Left renal cortex interstitium (tissue), 4 donors: ENCODE measurements around the gene TMEM117. TPM values are rescaled to one million over a fixed set of nuclear protein-coding genes. Genes with fewer than 3 reads are reported as not detected.

ENCODE experiments used
- DNase-seq, 4 donors: peaks; one replicate each; pipeline ENCODE4 v3.0.0-alpha.2; 2013; ENCODE audit warnings: low read depth in 4 of 4, low spot score in 2 of 4, missing footprints in 1 of 4
- polyA plus RNA-seq, 4 donors: library from polyadenylated mRNA; unstranded; fragments of 120-200 nt; gene quantifications; one replicate each; pipeline ENCODE4 v1.2.1, GENCODE V29; 2013; ENCODE audit not compliant: insufficient read length in 4 of 4

TMEM117 gene
- polyA plus RNA-seq, 4 donors, result 12.4 to 16.4 (median 13.5) TPM

DNA sequence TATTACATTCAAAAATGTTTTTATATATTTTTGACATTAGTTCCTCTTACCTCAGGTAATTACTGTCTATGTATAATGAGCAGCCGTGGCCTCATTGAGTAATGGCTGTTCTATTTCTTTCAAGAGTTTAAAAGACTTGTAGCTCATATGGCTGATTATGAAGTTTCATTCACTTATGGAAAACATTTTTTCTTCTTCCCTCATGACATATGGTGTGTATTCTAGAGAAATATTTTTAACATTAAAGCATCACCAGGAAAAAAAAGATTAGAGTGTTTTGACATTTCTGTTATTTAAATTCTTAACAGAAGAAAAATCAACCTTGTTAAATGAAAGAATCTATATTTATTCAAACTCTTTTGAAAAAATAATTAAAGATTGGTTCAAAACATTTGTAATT, 422.4 kb downstream of the TMEM117 start:
- no peak for DNase-seq

DNA sequence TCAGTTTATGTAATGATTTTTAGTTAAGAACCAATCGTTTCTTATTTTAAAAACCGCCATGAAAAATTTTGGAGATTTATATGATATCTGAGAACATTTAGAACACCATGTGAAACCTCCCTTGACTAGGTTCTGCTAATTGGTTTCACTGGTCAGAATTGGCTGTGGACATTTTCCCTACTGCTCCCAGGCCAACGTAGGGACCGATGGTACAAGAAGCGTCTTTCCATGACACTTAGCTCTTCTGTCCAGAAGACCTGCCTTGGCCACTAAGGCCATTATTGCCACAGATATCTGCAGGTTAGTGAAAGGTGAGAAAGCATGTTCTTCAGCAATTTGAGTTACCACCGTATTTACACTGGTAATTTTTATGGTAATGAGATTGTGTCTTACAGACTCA, 424.0 kb downstream of the TMEM117 start:
- DNase-seq, result no peak

DNA sequence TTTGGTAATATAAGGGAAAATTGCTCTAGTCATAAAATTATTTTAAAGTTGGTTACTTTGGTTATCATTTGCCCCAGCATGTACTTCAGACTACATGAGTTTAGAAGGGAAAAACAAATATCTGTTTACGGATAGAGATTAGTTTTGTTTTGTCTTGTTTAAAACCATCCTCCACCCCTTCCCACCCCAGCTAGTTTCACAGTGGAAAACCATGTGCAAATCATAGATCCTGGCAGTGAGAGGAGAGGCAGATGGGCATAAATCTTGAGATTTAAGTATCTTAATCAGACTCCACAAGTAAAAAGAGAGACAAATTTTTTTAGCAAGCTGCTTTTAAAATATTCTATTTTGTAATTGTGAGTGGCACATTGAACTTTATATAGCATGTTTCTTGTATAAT, 424.7 kb downstream of the TMEM117 start:
- no peak for DNase-seq

GRCh38 chr12:44285321-44285960, 449.6 kb downstream of the TMEM117 start:
- DNase-seq, result no peak

DNA sequence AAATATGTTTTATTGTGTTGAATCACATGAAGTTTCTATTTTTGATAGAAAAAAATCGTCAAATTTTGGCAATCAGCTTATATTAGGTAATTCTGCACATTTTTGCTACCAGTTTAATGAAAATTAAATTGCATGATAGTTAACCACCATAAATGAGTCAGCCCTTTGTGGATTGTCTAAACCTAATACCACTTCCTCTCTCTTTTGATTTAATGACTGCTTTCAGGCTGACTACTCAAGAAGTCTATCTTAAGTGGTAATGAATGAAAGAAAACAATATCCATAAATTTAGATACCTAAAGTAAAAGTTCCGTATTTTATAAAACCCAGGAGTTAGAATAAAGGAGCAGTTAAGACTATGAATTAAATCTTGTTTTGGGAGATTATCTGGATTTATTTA, 450.5 kb downstream of the TMEM117 start:
- no peak for DNase-seq

DNA sequence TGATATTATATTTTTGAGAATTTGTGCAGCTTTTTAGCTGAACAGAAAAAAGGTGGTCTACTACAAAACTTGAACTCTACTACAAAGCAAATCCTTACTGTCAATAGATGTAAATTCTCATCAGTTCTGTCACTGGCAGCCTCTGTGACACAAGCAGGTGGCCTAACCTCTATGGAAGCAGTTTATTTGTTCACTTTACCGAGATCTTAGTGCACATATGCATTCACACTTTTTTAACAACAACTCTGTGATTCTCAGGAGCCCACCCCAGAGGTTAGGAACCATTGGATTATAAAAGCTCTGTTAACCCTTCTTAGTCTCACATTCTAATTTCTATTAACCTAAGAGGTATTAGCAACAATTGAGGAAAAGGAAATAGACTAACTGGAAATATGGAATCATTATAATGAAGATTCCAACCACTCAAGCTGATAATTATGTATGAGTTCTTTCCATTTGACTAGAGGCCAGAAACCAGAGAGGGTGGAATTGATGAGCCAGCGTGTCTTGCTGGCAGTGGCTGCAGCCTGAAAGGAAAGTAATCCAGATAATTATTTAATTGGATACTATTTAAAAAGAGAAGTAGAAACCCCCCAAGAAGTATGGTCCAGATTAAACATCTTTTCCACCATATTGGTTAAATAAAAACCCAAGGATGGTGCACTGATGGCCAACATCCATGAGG, 451.1 kb downstream of the TMEM117 start:
- no peak for DNase-seq

DNA sequence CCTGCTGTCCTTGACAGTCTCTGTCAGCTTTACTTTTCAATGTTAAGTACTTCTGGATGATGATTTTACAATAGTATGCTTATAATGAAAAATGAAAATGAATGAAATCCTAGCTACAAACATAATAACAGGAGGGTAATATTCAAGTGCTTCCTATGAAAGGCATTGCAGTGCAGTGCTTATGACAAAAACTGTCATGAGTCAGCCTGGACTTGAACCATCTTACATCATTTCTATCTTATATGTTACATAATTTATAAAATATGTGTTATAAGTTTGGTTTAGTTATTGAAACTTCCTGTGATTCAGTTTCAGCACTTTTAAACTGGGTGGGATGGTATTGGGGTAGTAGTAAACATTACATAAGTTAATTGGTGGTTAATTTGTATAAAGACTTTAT, 451.7 kb downstream of the TMEM117 start:
- DNase-seq, result no peak

GRCh38 chr12:44294649-44295048, 458.8 kb downstream of the TMEM117 start:
- DNase-seq, result no peak

- DNase-seq, result no peak
Measured at GRCh38 chr12:44295958-44296623, 460.2 kb downstream of the TMEM117 start.

- no peak for DNase-seq
Measured at GRCh38 chr12:44296624-44297197, 460.8 kb downstream of the TMEM117 start.

- DNase-seq, result no peak
Measured at GRCh38 chr12:44299524-44299923, 463.6 kb downstream of the TMEM117 start.

- no peak for DNase-seq
Measured at GRCh38 chr12:44307506-44308168, 471.8 kb downstream of the TMEM117 start.

DNA sequence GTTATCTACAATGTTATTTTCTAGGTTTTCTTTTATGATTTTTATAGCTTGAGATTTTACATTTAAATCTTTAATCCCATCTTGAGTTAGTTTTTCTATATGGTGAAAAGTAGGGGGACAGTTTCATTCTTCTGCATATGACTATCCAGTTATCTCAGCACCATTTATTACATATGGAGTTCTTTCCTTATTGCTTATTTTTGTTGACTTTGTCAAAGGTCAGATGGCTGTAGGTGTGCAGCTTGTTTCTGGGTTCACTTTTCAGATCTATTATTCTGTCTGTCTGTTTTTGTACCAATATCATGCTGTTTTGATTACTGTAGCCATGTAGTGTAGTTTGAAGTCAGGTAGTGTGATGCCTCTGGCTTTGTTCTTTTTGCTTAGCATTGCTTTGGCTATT, 477.3 kb downstream of the TMEM117 start:
- DNase-seq, result no peak

- DNase-seq, result no peak
Measured at GRCh38 chr12:44314007-44314500, 478.2 kb downstream of the TMEM117 start.

- peak in 2 of 4 donors; percentile 19 for DNase-seq
Measured at GRCh38 chr12:44317651-44318126, 481.8 kb downstream of the TMEM117 start.

- DNase-seq, result no peak
Measured at GRCh38 chr12:44331269-44331668, 495.4 kb downstream of the TMEM117 start.

DNA sequence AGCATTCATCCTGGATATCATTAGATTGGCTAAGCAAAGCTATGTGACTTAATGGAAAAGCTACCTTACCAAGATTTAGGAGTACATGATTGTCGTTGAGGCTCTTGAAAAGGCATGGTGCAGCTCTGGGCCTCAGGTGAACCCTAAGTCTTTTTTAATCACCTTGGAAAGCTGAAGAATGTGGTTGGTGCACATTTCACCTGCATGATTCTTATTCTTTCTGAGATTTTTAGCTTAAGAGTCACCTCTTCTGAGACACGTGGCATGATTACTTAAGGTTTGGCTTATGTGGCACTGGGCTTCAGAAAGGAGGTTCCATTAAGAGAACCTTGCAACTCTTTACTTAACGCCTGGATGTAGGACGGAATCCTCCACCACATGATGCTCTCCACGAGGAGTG, 498.5 kb downstream of the TMEM117 start:
- no peak for DNase-seq

DNA sequence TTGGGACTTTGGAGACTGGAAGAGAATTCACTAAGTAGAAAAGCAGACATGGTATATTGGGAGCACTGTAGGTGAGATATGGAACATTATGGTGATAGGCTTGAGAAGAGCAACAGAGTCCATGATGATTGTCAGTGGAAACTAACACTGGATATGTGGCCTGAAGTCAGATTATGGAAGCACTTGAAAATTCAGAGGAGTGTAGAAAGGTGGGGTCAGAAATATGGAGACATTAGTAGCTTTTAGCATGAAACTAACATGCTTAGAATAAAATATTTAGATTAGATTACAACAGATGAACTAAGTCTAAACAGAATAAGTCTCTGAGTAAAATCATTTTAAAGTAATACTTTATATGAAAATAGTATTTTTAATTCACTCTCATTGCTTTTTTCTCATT, 499.1 kb downstream of the TMEM117 start:
- no peak for DNase-seq

GRCh38 chr12:44336577-44336976, 500.7 kb downstream of the TMEM117 start:
- DNase-seq, result no peak

DNA sequence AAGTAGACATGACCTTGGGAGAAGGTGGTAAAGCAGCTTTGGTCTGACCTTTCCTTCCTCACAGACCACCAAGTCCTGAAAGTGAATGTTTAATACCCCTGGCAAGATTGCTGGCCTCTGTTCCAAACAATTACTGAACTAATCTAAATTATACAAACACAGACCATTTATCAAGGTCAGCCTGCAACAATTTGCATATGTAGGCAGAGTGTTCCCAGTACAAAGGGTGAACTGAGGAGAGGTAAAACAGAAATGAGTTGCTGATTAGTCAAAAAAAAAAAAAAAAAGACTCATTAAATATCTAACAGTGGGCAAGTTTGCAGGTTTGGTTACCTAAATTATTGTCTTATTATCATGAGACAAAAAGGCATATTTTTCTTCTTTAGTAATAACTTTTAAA, 506.5 kb downstream of the TMEM117 start:
- peak in 1 of 4 donors; percentile 15 for DNase-seq

- DNase-seq, result no peak
Measured at GRCh38 chr12:44347145-44347544, 511.3 kb downstream of the TMEM117 start.
